Parathyroid adenoma (tissue), 2 donors: ENCODE data around the gene EHD2.

ENCODE experiments used
- H2AFZ ChIP-seq: fragments of 300-600 bp; sonication (generic); one replicate; pipeline ENCODE4 v1.7.0; 2017; ENCODE audit warnings: antibody characterized with exemption, mild to moderate bottlenecking
- H3K27ac ChIP-seq: fragments of 300-600 bp; sonication (generic); one replicate; pipeline ENCODE4 v1.7.0; 2017
- H3K27me3 ChIP-seq: fragments of 300-600 bp; sonication (generic); one replicate; pipeline ENCODE4 v1.7.0; 2017; ENCODE audit warnings: low read length; ENCODE audit not compliant: control insufficient read depth, insufficient read depth
- H3K36me3 ChIP-seq: fragments of 300-600 bp; sonication (generic); one replicate; pipeline ENCODE4 v1.7.0; 2017; ENCODE audit warnings: low read length; ENCODE audit not compliant: control insufficient read depth, insufficient read depth
- H3K4me1 ChIP-seq: fragments of 300-600 bp; sonication (generic); one replicate; pipeline ENCODE4 v1.7.0; 2017; ENCODE audit warnings: control low read depth
- H3K4me2 ChIP-seq: fragments of 300-600 bp; sonication (generic); one replicate; pipeline ENCODE4 v1.7.0; 2017; ENCODE audit warnings: low read length
- H3K4me3 ChIP-seq: fragments of 300-600 bp; sonication (generic); one replicate; pipeline ENCODE4 v1.7.0; 2017; ENCODE audit warnings: low read depth, low read length
- H3K79me2 ChIP-seq: fragments of 300-600 bp; sonication (generic); one replicate; pipeline ENCODE4 v1.7.0; 2017; ENCODE audit warnings: control low read depth
- H3K9ac ChIP-seq: fragments of 300-600 bp; sonication (generic); one replicate; pipeline ENCODE4 v1.7.0; 2017; ENCODE audit warnings: mild to moderate bottlenecking
- H3K9me3 ChIP-seq: fragments of 300-600 bp; sonication (generic); one replicate; pipeline ENCODE4 v1.7.0; 2017; ENCODE audit warnings: low read length; ENCODE audit not compliant: control insufficient read depth
- CTCF ChIP-seq: fragments of 300-600 bp; sonication (generic); IDR thresholded peaks from one replicate; pipeline ENCODE4 v1.7.0; 2017; ENCODE audit warnings: antibody characterized with exemption, mild to moderate bottlenecking
- donor health status: primary hyperparathyroidism.

Gene EHD2

GRCh38 chr19:47699360-47699917 lies 13.8 kb upstream of the EHD2 start:
- no peak overlapping the region for H3K9ac ChIP-seq
- H3K27ac ChIP-seq, result no peak overlapping the region
- no peak overlapping the region for H3K4me2 ChIP-seq
- H3K79me2 ChIP-seq, result peaks cover 2% of the 10 kb centered on the region
- H2AFZ ChIP-seq, result no peak overlapping the region
- no peaks in the 10 kb centered on the region for H3K4me1 ChIP-seq
- no peak overlapping the region for H3K4me3 ChIP-seq
- H3K27me3 ChIP-seq, result no peaks in the 10 kb centered on the region
- peak; percentile 77 for TF ChIP-seq CTCF
- H3K9me3 ChIP-seq, result no peaks in the 10 kb centered on the region
- H3K36me3 ChIP-seq, result no peaks in the 10 kb centered on the region

DNA sequence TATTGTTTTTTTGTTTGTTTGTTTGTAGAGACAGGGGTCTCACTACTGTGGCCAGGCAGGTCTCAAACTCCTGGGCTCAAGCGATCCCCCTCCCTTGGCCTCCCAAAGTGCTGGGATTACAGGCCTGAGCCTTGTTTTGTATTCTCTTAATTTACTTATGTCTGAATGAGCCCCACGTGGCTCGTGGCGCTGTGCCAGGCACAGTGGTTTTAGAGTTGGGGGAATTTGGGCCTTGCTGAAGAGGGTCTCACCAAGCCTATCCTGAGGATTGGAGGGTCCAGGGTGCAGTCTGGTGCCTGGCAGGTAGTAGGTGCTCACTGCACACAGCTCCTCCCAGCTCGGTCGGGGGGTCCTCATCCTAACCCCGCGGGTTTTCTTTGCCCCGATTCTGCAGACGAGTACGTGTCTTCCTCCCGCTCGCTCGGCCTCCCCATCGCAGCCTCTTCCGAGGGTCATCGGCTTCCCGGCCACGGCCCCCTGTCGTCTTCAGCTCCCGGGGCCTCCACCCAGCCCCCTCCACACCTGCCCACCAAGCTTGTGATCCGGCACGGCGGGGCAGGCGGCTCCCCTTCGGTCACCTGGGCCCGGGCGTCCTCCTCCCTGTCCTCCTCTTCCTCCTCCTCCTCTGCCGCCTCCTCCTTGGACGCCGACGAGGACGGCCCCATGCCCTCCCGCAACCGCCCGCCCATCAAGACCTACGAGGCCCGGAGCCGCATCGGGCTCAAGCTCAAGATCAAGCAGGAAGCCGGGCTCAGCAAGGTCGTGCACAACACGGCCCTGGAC lies 12.1 kb upstream of the EHD2 start:
- H3K9ac ChIP-seq, result no peak overlapping the region
- no peak overlapping the region for H3K27ac ChIP-seq
- H3K27me3 ChIP-seq, result no peaks in the 10 kb centered on the region
- no peak for TF ChIP-seq CTCF
- peaks cover 2% of the 10 kb centered on the region for H3K79me2 ChIP-seq
- no peak overlapping the region for H3K4me2 ChIP-seq
- H2AFZ ChIP-seq, result no peak overlapping the region
- no peaks in the 10 kb centered on the region for H3K36me3 ChIP-seq
- no peaks in the 10 kb centered on the region for H3K4me1 ChIP-seq
- no peaks in the 10 kb centered on the region for H3K9me3 ChIP-seq
- H3K4me3 ChIP-seq, result no peak overlapping the region

GRCh38 chr19:47701717-47702552 lies 11.3 kb upstream of the EHD2 start:
- H3K27me3 ChIP-seq, result no peaks in the 10 kb centered on the region
- H3K9me3 ChIP-seq, result no peaks in the 10 kb centered on the region
- H3K36me3 ChIP-seq, result no peaks in the 10 kb centered on the region
- no peak overlapping the region for H3K4me3 ChIP-seq
- H3K79me2 ChIP-seq, result peaks cover 2% of the 10 kb centered on the region
- TF ChIP-seq CTCF, result no peak
- no peak overlapping the region for H3K4me2 ChIP-seq
- no peak overlapping the region for H3K27ac ChIP-seq
- H3K9ac ChIP-seq, result no peak overlapping the region
- H2AFZ ChIP-seq, result no peak overlapping the region
- no peaks in the 10 kb centered on the region for H3K4me1 ChIP-seq

DNA sequence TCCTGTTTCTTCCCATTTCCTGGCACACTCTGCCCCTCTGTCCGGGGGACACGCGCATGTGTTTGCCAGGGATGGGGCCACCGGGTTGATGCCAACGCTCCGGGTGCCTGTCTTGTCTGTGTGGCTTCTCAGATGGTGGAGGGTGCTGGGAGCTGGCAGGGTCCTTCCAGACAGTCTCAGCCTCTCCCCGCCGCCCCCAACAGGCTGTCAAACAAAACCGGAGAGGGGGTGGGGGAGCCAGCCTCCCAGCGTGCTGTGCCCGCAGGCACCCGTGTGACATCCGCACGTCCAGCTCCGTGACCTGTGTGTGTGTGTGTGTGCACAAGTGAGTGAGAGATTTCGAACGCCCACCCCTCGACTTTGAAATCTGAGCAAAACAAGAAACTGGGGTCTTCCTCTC lies 10.6 kb upstream of the EHD2 start:
- Histone ChIP-seq H3K4me2 (no peak overlapping the region), H3K27ac (no peak overlapping the region), H3K9ac (no peak overlapping the region), H3K79me2 (peaks cover 2% of the 10 kb centered on the region), H3K27me3 (no peaks in the 10 kb centered on the region), H3K4me3 (no peak overlapping the region), H2AFZ (no peak overlapping the region), H3K4me1 (no peaks in the 10 kb centered on the region), H3K9me3 (no peaks in the 10 kb centered on the region), H3K36me3 (no peaks in the 10 kb centered on the region)
- TF ChIP-seq CTCF, result no peak
